Globus pallidus (tissue), 1 donor: ENCODE results near the gene FSD1L.
A peak's percentile ranks its signal among the peaks of the same experiment; 100 is the strongest.
"Not testable (repeated sequence)": the region's sequence is repeated elsewhere in the genome, so short reads cannot be mapped to it uniquely, and the experiment has no call there.

Experiments used
- DNase-seq: peaks from one replicate; pipeline ENCODE4 v3.0.0-alpha.2; 2015; ENCODE audit warnings: low spot score

The FSD1L gene

GRCh38 chr9:105485131-105485530 lies 37.3 kb downstream of the FSD1L start:
- no peak for DNase-seq

- no peak for DNase-seq
These were observed 49.0 kb downstream of the FSD1L start for GRCh38 chr9:105496826-105497225.

DNA sequence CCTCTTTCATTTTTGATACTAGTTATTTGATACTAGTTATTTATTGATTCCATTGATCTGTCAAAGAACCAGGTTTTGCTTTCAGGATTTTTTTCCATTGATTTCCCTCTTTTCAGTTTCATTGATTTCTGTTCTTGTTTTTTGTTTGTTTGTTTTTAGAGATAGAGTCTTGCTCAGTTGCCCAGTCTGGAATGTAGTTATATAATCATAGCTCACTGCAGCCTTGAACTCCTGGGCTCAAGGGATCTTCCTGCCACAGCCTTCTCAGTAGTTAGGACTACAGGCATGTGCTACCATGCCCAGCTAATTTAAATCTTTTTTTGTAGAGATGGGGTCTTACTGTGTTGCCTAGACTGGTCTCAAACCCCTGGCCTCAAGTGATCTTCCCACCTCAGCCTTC lies 49.9 kb downstream of the FSD1L start:
- no peak for DNase-seq

- DNase-seq, result no peak
These were observed 52.4 kb downstream of the FSD1L start for GRCh38 chr9:105500108-105500766.

DNA sequence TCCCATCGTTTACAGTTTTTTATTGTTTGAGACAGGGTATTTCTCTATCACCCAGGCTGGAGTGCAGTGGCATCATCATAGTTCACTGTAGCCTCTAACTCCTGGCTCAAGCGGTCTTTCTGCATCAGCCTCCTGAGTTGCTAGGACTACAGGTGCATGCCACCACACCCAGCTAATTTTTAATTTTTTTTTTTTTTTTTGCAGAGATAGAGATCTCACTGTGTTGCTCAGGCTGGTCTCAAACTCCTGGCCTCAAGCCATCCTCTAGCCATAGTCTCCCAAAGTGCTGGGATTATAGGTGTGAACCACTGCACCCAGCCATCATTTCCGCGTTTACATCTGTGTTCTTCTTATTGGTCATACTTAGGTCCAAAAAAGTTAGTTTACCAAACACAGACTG lies 53.6 kb downstream of the FSD1L start:
- DNase-seq, result no peak

- DNase-seq, result no peak
These were observed 54.4 kb downstream of the FSD1L start for GRCh38 chr9:105502276-105502675.

DNA sequence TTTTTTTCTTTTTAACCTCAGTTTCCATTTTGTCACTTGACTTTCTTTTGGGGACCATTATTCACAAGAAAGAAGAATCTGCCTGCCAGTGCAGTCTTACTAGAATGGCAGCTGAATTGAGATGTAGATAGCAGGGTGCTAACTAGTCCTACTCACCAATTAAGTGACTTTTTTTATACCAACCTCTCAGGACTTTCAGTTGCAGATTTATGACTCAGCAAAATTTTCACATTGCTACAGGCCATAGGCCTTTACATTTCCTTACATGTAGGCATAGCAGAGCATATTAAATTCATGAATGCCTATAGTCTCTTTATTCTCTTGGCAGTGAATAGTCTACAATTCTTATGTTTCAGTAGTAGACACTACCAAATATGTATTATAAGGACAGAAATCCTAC lies 56.0 kb downstream of the FSD1L start:
- DNase-seq, result no peak

- DNase-seq, result no peak
These were observed 59.4 kb downstream of the FSD1L start for GRCh38 chr9:105507096-105507790.

GRCh38 chr9:105508530-105508929 lies 60.7 kb downstream of the FSD1L start:
- no peak for DNase-seq

DNA sequence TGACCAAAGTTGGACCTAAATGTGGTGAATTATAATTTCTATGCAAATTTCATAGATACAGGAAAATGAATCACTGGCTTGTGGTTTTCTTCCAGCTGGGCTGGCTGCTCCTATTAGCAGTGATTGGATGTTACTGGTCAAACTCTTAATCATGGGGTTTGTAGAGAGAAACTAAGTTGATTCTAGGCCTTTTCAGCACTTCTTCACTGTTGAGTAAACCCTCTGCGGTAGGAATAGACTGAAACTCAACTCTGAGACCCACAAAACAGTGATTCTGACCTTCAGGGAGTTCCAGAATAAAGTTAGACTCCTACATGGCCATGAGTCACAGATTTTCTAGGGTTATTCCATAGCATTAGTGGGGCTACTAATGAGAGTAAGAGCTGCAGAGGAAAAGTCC lies 62.2 kb downstream of the FSD1L start:
- DNase-seq, result no peak

GRCh38 chr9:105511446-105511845 lies 63.6 kb downstream of the FSD1L start:
- DNase-seq, result peak; percentile 6

GRCh38 chr9:105515811-105516413 lies 68.1 kb downstream of the FSD1L start:
- no peak for DNase-seq

DNA sequence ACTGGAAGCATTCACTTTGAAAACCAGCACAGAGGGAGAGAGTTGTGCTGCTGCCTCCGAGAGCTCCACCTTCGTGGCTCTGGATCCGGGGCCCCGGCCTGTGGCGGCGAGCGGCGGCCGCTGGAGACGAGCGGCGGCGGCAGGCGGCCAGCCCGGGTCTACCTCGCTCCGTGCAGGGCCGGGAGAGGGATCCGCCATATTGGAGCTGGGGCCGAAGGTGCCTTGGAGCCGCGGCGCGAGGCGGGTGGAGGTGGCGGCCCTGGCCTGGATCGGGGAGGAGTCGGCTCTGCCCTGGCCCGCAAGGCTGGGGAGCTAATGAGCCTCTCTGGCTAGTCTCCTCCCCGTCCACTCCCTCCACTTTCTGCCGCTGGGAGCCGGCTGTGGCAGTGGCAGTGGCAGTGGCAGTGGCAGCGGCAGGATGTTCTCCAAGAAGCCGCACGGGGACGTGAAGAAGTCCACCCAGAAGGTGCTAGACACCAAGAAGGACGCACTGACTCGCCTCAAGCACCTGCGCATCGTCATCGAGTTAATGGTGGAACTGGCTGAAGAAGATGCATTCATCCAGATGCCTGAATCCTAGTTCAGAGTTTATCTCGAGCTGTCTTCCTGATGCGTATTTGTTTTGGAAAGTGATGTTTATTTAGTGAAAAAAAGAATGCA lies 72.0 kb downstream of the FSD1L start:
- not testable (repeated sequence) for DNase-seq

- peak; percentile 33 for DNase-seq
These were observed 73.2 kb downstream of the FSD1L start for GRCh38 chr9:105520992-105521391.

GRCh38 chr9:105522618-105523385 lies 75.0 kb downstream of the FSD1L start:
- not testable (repeated sequence) for DNase-seq

DNA sequence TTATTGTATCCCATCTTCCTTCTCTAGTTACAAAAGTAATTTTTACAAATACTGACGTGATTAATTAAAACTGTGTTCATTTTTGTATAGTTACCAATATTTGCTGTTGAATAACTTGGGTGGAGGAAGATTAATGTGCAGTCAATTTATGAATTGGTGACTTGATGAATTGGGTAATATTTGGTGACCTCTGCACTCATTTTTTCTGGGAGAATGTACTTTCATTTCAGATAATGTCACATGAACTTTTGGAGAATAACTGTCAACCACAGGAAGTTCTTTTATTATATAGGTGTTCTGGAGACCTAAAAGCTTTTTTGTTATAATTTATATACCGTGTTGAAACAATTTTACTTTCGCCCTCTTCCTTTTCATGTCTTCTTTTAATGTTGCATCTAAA lies 83.7 kb downstream of the FSD1L start:
- DNase-seq, result no peak

DNA sequence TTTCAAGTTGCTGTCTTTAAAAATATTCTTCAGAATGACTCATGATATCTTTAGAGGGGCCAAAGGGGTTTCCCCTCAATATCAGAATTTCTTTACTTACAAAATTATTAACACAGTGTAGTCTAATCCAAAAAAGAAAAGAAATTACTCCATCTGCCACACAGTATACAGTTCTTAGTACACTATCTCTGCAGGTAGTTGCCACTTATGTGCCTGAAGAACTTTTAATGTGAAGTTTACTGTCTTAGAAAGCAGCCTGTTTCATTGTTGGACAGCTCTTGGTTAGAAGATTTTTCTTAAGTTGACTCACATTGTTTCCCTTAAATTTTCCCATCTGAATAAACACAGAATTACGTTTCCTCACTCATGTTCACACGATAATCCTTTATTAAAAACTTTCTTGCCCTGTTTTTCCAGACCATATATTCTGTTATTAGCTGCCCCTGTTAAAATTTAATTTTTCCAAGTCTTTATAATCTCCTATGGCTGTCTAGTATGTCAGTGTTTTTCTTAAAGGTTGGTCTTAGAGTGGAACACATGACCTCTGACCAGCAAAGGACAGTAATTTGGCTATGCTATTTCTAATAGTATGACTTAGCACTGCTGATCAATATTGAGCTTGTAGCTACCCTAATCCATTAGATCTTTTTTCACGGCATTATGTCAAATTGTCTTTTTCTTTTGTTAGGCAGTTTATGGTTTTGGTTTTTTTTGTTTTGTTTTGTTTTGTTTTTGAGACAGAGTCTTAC lies 88.3 kb downstream of the FSD1L start:
- DNase-seq, result no peak

DNA sequence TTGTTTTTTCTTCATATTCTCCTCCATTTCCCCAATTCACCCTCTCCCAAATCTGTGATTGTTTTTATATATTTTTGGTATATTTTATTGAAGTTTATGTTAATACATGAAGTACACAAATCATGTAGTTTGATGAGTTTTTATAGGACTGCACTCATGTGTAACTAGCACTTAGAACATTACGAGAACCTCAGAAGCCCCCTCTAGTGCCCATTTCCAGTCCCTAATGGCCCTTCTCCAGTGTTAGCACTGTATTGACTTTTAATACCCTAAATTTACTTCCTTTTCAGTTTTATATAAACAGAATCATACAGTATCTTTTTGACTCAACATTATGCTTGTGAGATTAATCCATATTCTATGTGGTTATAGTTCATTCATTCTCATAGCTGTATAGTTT lies 91.6 kb downstream of the FSD1L start:
- no peak for DNase-seq

GRCh38 chr9:105541838-105542237 lies 94.0 kb downstream of the FSD1L start:
- no peak for DNase-seq

GRCh38 chr9:105554042-105554441 lies 106.2 kb downstream of the FSD1L start:
- no peak for DNase-seq
